Uterus (tissue), 2 donors: ENCODE data around the gene FCRL4.

ENCODE experiments used
- POLR2A ChIP-seq, 2 donors: fragments of 450-650 bp; IDR thresholded peaks; one replicate each; pipeline ENCODE4 v1.6.1; 2016; ENCODE audit warnings: antibody characterized with exemption in 2 of 2, mild to moderate bottlenecking in 1 of 2, moderate library complexity in 1 of 2
- TF ChIP-seq, protein P1 (sequence below), 4 experiments: fragments of 200-600 bp in 2 of 4; fragments of 450-650 bp in 2 of 4; sonication (generic) in 2 of 4; IDR thresholded peaks; one replicate each; pipeline ENCODE4 v1.5.1; 2016 to 2019; ENCODE audit warnings: antibody characterized with exemption in 4 of 4, mild to moderate bottlenecking in 2 of 4, moderate library complexity in 1 of 4

DNA sequence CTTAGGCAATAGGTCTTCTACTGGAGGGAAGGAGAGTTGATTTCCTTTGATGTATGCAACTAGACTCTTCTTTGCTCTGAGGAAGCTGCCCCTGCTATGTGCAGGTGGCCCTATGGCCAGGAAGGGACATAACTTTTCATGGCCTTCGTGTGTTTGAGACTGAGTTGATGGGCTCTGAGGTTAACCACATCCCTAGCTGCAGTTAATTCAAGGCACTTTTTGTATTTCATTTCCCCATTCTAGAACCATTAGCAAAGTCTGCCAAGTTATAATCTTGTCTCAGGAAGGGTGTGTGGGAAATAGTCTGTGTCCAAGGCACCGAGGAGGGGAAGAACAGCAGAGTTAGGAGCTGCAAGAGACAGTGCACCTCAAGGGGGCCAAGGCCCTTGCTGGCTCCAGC lies 2.5 kb downstream of the FCRL4 start:
- TF ChIP-seq, protein P1, sequence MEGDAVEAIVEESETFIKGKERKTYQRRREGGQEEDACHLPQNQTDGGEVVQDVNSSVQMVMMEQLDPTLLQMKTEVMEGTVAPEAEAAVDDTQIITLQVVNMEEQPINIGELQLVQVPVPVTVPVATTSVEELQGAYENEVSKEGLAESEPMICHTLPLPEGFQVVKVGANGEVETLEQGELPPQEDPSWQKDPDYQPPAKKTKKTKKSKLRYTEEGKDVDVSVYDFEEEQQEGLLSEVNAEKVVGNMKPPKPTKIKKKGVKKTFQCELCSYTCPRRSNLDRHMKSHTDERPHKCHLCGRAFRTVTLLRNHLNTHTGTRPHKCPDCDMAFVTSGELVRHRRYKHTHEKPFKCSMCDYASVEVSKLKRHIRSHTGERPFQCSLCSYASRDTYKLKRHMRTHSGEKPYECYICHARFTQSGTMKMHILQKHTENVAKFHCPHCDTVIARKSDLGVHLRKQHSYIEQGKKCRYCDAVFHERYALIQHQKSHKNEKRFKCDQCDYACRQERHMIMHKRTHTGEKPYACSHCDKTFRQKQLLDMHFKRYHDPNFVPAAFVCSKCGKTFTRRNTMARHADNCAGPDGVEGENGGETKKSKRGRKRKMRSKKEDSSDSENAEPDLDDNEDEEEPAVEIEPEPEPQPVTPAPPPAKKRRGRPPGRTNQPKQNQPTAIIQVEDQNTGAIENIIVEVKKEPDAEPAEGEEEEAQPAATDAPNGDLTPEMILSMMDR (IDR thresholded peaks at IDR 0.05) = no peak
- TF ChIP-seq POLR2A (IDR thresholded peaks at IDR 0.05) = no peak
